A673 (cell line): ENCODE results near the gene ABCA10. TPM values are rescaled to one million over a fixed set of nuclear protein-coding genes. Genes with fewer than 3 reads are reported as not detected.

Source experiments
- BruUV-seq: library from RNA; stranded (reverse); fragments of 400-500 nt; replicated peaks from 2 replicates; lab custom pipeline; 2021; lab: Mats Ljungman, UMichigan
- CTCF ChIA-PET: fragments of 300-600 bp; sonication (Branson Sonifier 250); formaldehyde crosslinking; loops from one replicate; lab custom pipeline; 2022; ENCODE audit warnings: antibody characterized with exemption; lab: Charles Lee
- POLR2A ChIA-PET: fragments of 300-600 bp; sonication (Branson Sonifier 250); formaldehyde crosslinking; loops from one replicate; lab custom pipeline; 2022; ENCODE audit warnings: antibody characterized with exemption; ENCODE audit not compliant: low non-redundant PET; lab: Charles Lee
- DNase-seq: peaks from one replicate; pipeline ENCODE4 v3.0.0-alpha.2; 2015; ENCODE audit warnings: low spot score
- H3K27ac ChIP-seq: fragments of 200-600 bp; sonication (generic); 2 replicates; pipeline ENCODE4 v1.5.1; 2016; ENCODE audit warnings: mixed run types, low read depth, mild to moderate bottlenecking, mixed read lengths, antibody characterized with exemption, low read length; ENCODE audit not compliant: poor library complexity, severe bottlenecking
- H3K27me3 ChIP-seq: fragments of 200-600 bp; sonication (generic); replicated peaks from 2 replicates; pipeline ENCODE4 v1.6.1; 2017; ENCODE audit warnings: mixed run types, low read depth, mild to moderate bottlenecking, mixed read lengths, antibody characterized with exemption, low read length; ENCODE audit not compliant: insufficient read depth, poor library complexity
- H3K36me3 ChIP-seq: fragments of 200-600 bp; sonication (generic); 2 replicates; pipeline ENCODE4 v1.6.1; 2016; ENCODE audit warnings: mixed run types, mild to moderate bottlenecking, mixed read lengths, antibody characterized with exemption, low read length; ENCODE audit not compliant: insufficient read depth, poor library complexity, severe bottlenecking
- H3K4me1 ChIP-seq: fragments of 200-600 bp; sonication (generic); 2 replicates; pipeline ENCODE4 v1.6.1; 2017; ENCODE audit warnings: mixed run types, mild to moderate bottlenecking, mixed read lengths, antibody characterized with exemption, low read length; ENCODE audit not compliant: insufficient read depth, poor library complexity, severe bottlenecking
- H3K4me3 ChIP-seq: fragments of 200-600 bp; sonication (generic); 2 replicates; pipeline ENCODE4 v1.5.1; 2016; ENCODE audit warnings: low read depth, mixed run types, mild to moderate bottlenecking, mixed read lengths, low read length; ENCODE audit not compliant: poor library complexity, severe bottlenecking
- H3K9me3 ChIP-seq: fragments of 200-600 bp; sonication (generic); 2 replicates; pipeline ENCODE4 v1.6.1; 2016; ENCODE audit warnings: mixed run types, low read depth, mild to moderate bottlenecking, mixed read lengths, antibody characterized with exemption, low read length; ENCODE audit not compliant: poor library complexity, severe bottlenecking
- CTCF ChIP-seq: fragments of 300-800, 200-600 bp; sonication (generic); conservative IDR thresholded peaks from 2 replicates; pipeline ENCODE4 v1.5.1; 2017; ENCODE audit warnings: low read depth, mild to moderate bottlenecking, antibody characterized with exemption, low read length, moderate library complexity, mixed read lengths
- EZH2 ChIP-seq: fragments of 200-600 bp; sonication (generic); IDR thresholded peaks from 2 replicates; pipeline ENCODE4 v1.6.1; 2017; ENCODE audit warnings: borderline replicate concordance, low read depth, mild to moderate bottlenecking, mixed read lengths, antibody characterized with exemption, low read length; ENCODE audit not compliant: poor library complexity, severe bottlenecking
- intact Hi-C: fragments of 100-400 bp; cut with micrococcal nuclease; formaldehyde crosslinking; loops from one replicate; pipeline ENCODE4 v1.10.0; 2022; ENCODE audit not compliant: unreplicated experiment
- total RNA-seq: library from RNA; stranded (reverse); gene quantifications from 2 replicates; pipeline ENCODE4 v1.2.3, GENCODE V29; 2021

ABCA10 gene
- total RNA-seq, 1 experiment from 2014 or later = 0.47 TPM

- Histone ChIP-seq H3K27ac (no peak overlapping the region), H3K4me1 (peaks cover 11% of the 10 kb centered on the region), H3K9me3 (no peaks in the 10 kb centered on the region), H3K27me3 (no peaks in the 10 kb centered on the region), H3K36me3 (no peaks in the 10 kb centered on the region), H3K4me3 (no peak overlapping the region)
- intact Hi-C loops = no loop called here
- no TSS peak for BruUV-seq
- ChIA-PET POLR2A (no interaction called here), CTCF (no interaction called here)
- no peak for DNase-seq
- TF ChIP-seq CTCF = no peak
- TF ChIP-seq EZH2 = no peak
Measured at GRCh38 chr17:69187294-69187693, 41.3 kb downstream of the ABCA10 start.

GRCh38 chr17:69179227-69179952 lies 49.2 kb downstream of the ABCA10 start:
- H3K27ac ChIP-seq = no peak overlapping the region
- no peaks in the 10 kb centered on the region for H3K9me3 ChIP-seq
- no TSS peak for BruUV-seq
- no peak overlapping the region for H3K4me3 ChIP-seq
- no peaks in the 10 kb centered on the region for H3K27me3 ChIP-seq
- peaks cover 11% of the 10 kb centered on the region for H3K4me1 ChIP-seq
- TF ChIP-seq CTCF = no peak
- ChIA-PET CTCF (no interaction called here), POLR2A (no interaction called here)
- no peak for DNase-seq
- intact Hi-C loops = no loop called here
- no peaks in the 10 kb centered on the region for H3K36me3 ChIP-seq

- no peak overlapping the region for H3K27ac ChIP-seq
Measured at GRCh38 chr17:69176457-69176795, 52.2 kb downstream of the ABCA10 start.

More at GRCh38 chr17:69176457-69176795, 52.2 kb downstream of the ABCA10 start:
- BruUV-seq = no TSS peak
- intact Hi-C loops = no loop called here
- ChIA-PET CTCF (no interaction called here), POLR2A (no interaction called here)
- H3K4me1 ChIP-seq = peaks cover 11% of the 10 kb centered on the region
- DNase-seq = no peak
- H3K27me3 ChIP-seq = no peaks in the 10 kb centered on the region
- H3K36me3 ChIP-seq = no peaks in the 10 kb centered on the region
- no peak overlapping the region for H3K4me3 ChIP-seq
- TF ChIP-seq EZH2 (no peak), CTCF (no peak)
- no peaks in the 10 kb centered on the region for H3K9me3 ChIP-seq
